NT2/D1 (cell line): ENCODE data around the gene PHLDA1.

Experiments
- SUZ12 ChIP-seq: IDR thresholded peaks from 2 replicates; pipeline ENCODE4 v1.6.1; 2011; ENCODE audit not compliant: insufficient read length, insufficient read depth; ENCODE audit errors: extremely low read depth
- YY1 ChIP-seq: IDR thresholded peaks from 2 replicates; pipeline ENCODE4 v1.6.1; 2011; ENCODE audit not compliant: insufficient read length, insufficient read depth
- ZNF274 ChIP-seq: IDR thresholded peaks from 2 replicates; pipeline ENCODE4 v1.6.1; 2011; ENCODE audit warnings: mild to moderate bottlenecking, low read depth, low read length

DNA sequence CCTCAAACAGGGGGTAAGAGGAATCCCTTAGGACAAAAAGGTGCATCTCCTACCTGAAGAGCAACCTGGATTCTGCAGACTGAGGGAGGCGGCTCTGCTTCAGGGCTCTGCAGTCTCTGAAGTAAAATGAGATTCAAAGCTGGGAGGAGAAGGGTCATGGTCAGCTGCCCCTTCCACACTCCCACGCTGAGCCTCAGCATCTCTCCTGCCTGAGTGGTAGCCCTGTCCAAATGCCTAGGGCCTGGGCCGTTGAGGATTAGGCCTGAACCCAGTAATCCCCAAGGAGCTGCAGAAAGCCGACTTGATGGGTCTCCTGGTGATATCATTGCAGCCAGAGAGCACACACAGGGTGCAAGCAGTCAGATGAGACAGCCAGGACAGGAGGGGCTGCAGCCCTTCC is 18.9 kb downstream of the PHLDA1 start:
- TF ChIP-seq YY1 (no peak), SUZ12 (no peak), ZNF274 (no peak)
